GM23338 (cell line): ENCODE measurements around the gene TREM1. TPM values are rescaled to one million over a fixed set of nuclear protein-coding genes. Genes with fewer than 3 reads are reported as not detected.
A peak's percentile ranks its signal among the peaks of the same experiment; 100 is the strongest.

Experiments
- ATAC-seq: fragments of 200-7000 bp; cut with Tn5 transposase; 3 replicates; pipeline ENCODE4 v1.9.1; 2020
- DNase-seq: peaks from one replicate; pipeline ENCODE4 v3.0.0-alpha.2; 2015; ENCODE audit warnings: low spot score
- H2AFZ ChIP-seq: fragments of 200-600 bp; sonication (generic); 2 replicates; pipeline ENCODE4 v1.8.0; 2016; ENCODE audit warnings: antibody characterized with exemption, mild to moderate bottlenecking, moderate library complexity
- H3F3A ChIP-seq: fragments of 200-600 bp; sonication (generic); replicated peaks from 2 replicates; pipeline ENCODE4 v1.8.0; 2017; ENCODE audit warnings: antibody characterized with exemption, mixed run types, low read depth
- H3K27ac ChIP-seq: fragments of 200-600 bp; sonication (generic); 2 replicates; pipeline ENCODE4 v1.6.1; 2016; ENCODE audit warnings: low read depth
- H3K27me3 ChIP-seq: fragments of 200-600 bp; sonication (generic); 2 replicates; pipeline ENCODE4 v1.8.0; 2016; ENCODE audit warnings: mild to moderate bottlenecking, mixed run types, moderate library complexity; ENCODE audit not compliant: insufficient read depth
- H3K36me3 ChIP-seq: fragments of 200-600 bp; sonication (generic); 2 replicates; pipeline ENCODE4 v1.8.0; 2016; ENCODE audit warnings: mild to moderate bottlenecking; ENCODE audit not compliant: insufficient read depth
- H3K4me1 ChIP-seq: fragments of 200-600 bp; sonication (generic); 2 replicates; pipeline ENCODE4 v1.8.0; 2016; ENCODE audit warnings: mild to moderate bottlenecking, moderate library complexity; ENCODE audit not compliant: insufficient read depth
- H3K4me2 ChIP-seq: fragments of 200-600 bp; sonication (generic); 2 replicates; pipeline ENCODE4 v1.7.1; 2017; ENCODE audit warnings: mixed run types
- H3K4me3 ChIP-seq: fragments of 200-600 bp; sonication (generic); 2 replicates; pipeline ENCODE4 v1.6.1; 2016; ENCODE audit warnings: mixed run types
- H3K79me2 ChIP-seq: fragments of 200-600 bp; sonication (generic); replicated peaks from 2 replicates; pipeline ENCODE4 v1.8.0; 2017; ENCODE audit warnings: mild to moderate bottlenecking; ENCODE audit not compliant: insufficient read depth
- H3K9me2 ChIP-seq: fragments of 200-600 bp; sonication (generic); 2 replicates; pipeline ENCODE4 v1.8.0; 2017; ENCODE audit not compliant: insufficient read depth
- H4K20me1 ChIP-seq: fragments of 200-600 bp; sonication (generic); replicated peaks from 2 replicates; pipeline ENCODE4 v1.8.0; 2017; ENCODE audit warnings: mild to moderate bottlenecking; ENCODE audit not compliant: insufficient read depth
- H3K27ac Mint-ChIP-seq: 2 replicates; pipeline ENCODE4 v1.8.0; 2020; ENCODE audit warnings: inconsistent platforms, mild to moderate bottlenecking, moderate library complexity, mixed read lengths
- H3K27me3 Mint-ChIP-seq: 3 replicates; pipeline ENCODE4 v1.8.0; 2022; ENCODE audit warnings: low read depth, mild to moderate bottlenecking, moderate library complexity, mixed read lengths, inconsistent platforms; ENCODE audit not compliant: insufficient read depth, poor library complexity
- H3K36me3 Mint-ChIP-seq: 3 replicates; pipeline ENCODE4 v1.8.0; 2021; ENCODE audit warnings: low read depth, mild to moderate bottlenecking, inconsistent platforms, moderate library complexity, mixed read lengths
- H3K4me1 Mint-ChIP-seq: 3 replicates; pipeline ENCODE4 v1.8.0; 2020; ENCODE audit warnings: mild to moderate bottlenecking, inconsistent platforms, mixed read lengths
- H3K4me3 Mint-ChIP-seq: 3 replicates; pipeline ENCODE4 v1.8.0; 2021; ENCODE audit warnings: moderate library complexity, mild to moderate bottlenecking, inconsistent platforms, mixed read lengths
- H3K9me3 Mint-ChIP-seq: 3 replicates; pipeline ENCODE4 v1.8.0; 2020; ENCODE audit warnings: moderate library complexity, mild to moderate bottlenecking, inconsistent platforms, mixed read lengths
- CREB1 ChIP-seq: fragments of 250-450 bp; sonication (Bioruptor Pico); IDR thresholded peaks from 2 replicates; pipeline ENCODE4 v1.5.0; 2020; ENCODE audit warnings: low read depth, mild to moderate bottlenecking, moderate library complexity
- CTCF ChIP-seq, 2 experiments: fragments of 200-600 bp in 1 of 2; sonication (generic) in 1 of 2; conservative IDR thresholded peaks; 2 replicates each; pipeline versions ENCODE4 v1.5.1 to v1.6.1; 2016 to 2017; ENCODE audit warnings: antibody characterized with exemption in 2 of 2, low read depth in 2 of 2, mild to moderate bottlenecking in 2 of 2, moderate library complexity in 1 of 2
- ETS1 ChIP-seq: IDR thresholded peaks from 2 replicates; pipeline ENCODE4 v1.6.1; 2016; ENCODE audit warnings: antibody characterized with exemption
- EZH2 ChIP-seq: fragments of 200-600 bp; sonication (generic); IDR thresholded peaks from one replicate; pipeline ENCODE4 v1.8.0; 2017; ENCODE audit warnings: antibody characterized with exemption, mild to moderate bottlenecking, low read depth; ENCODE audit not compliant: unreplicated experiment
- EZH2phosphoT487 ChIP-seq: fragments of 200-600 bp; sonication (generic); IDR thresholded peaks from one replicate; pipeline ENCODE4 v1.8.1; 2018; ENCODE audit warnings: antibody characterized with exemption; ENCODE audit not compliant: unreplicated experiment
- NANOG ChIP-seq: IDR thresholded peaks from 2 replicates; pipeline ENCODE4 v1.6.1; 2016; ENCODE audit warnings: antibody characterized with exemption, borderline replicate concordance
- POLR2AphosphoS5 ChIP-seq: IDR thresholded peaks from 2 replicates; pipeline ENCODE4 v1.6.1; 2016; ENCODE audit warnings: antibody characterized with exemption, low read depth
- STAT1 ChIP-seq: IDR thresholded peaks from one replicate; pipeline ENCODE4 v1.6.1; 2016; ENCODE audit warnings: antibody characterized with exemption; ENCODE audit not compliant: unreplicated experiment
- ZNF114 ChIP-seq: fragments of 250-450 bp; sonication (Bioruptor Pico); IDR thresholded peaks from 2 replicates; pipeline ENCODE4 v1.5.0; 2020; ENCODE audit warnings: mild to moderate bottlenecking, moderate library complexity
- ZNF331 ChIP-seq: fragments of 250-450 bp; sonication (Bioruptor Pico); IDR thresholded peaks from 2 replicates; pipeline ENCODE4 v1.5.0; 2020; ENCODE audit warnings: low read depth, mild to moderate bottlenecking, moderate library complexity
- polyA plus RNA-seq: library from polyadenylated mRNA; unstranded; fragments of >200 nt; fragmentation: Nextera tagmentation; extraction: Ambion mirVana; gene quantifications from 2 replicates; pipeline ENCODE4 v1.2.1, GENCODE V29; 2016
- total RNA-seq: library from RNA; depleted of rRNA; stranded (reverse); fragments of >200 nt; shearing (Covaris generic); gene quantifications from 2 replicates; pipeline ENCODE4 v1.2.3, GENCODE V29; 2014

Gene TREM1
- total and polyA plus RNA-seq, 2 experiments from 2014 or later = not detected

- TF ChIP-seq ETS1 (no peak), EZH2 (no peak), ZNF114 (no peak), CTCF (conservative IDR thresholded peaks at IDR 0.05; ENCODE audit: low read depth in 2 of 2) (no peak), EZH2phosphoT487 (no peak), POLR2AphosphoS5 (no peak), ZNF331 (CRISPR knock-in tag) (no peak), STAT1 (no peak), NANOG (no peak), CREB1 (no peak)
Observed at GRCh38 chr6:41280381-41281057, 6.0 kb downstream of the TREM1 start (continued).

- H2AFZ ChIP-seq = peak overlapping the region; percentile 87; the same call in 1 of the 2 replicates
- peaks cover 8% of the 10 kb centered on the region; the same call in 2 of the 3 replicates for H3K4me1 Mint-ChIP-seq
Observed at GRCh38 chr6:41278699-41279405, 7.6 kb downstream of the TREM1 start.

More at GRCh38 chr6:41278699-41279405, 7.6 kb downstream of the TREM1 start:
- Histone ChIP-seq H3K4me2 (no peak overlapping the region), H3K79me2 (no peaks in the 10 kb centered on the region), H3K9me2 (peaks cover 19% of the 10 kb centered on the region), H3F3A (no peaks in the 10 kb centered on the region), H4K20me1 (no peaks in the 10 kb centered on the region), H3K27ac (no peak overlapping the region), H3K4me3 (no peak overlapping the region), H3K36me3 (no peaks in the 10 kb centered on the region), H3K4me1 (no peaks in the 10 kb centered on the region), H3K27me3 (no peaks in the 10 kb centered on the region)
- peaks cover 9% of the 10 kb centered on the region; the same call in 2 of the 3 replicates for H3K9me3 Mint-ChIP-seq
- H3K27me3 Mint-ChIP-seq = peaks cover 13% of the 10 kb centered on the region
- peak; percentile 99 for ATAC-seq
- no peaks in the 10 kb centered on the region; the same call in 2 of the 3 replicates for H3K36me3 Mint-ChIP-seq
- peak; percentile 93 for DNase-seq
- H3K27ac Mint-ChIP-seq = peak overlapping the region; percentile 10
- no peak for TF ChIP-seq ZNF331 (CRISPR knock-in tag)
- peak; percentile 51; the same call in 1 of the 2 replicates for TF ChIP-seq CREB1
- TF ChIP-seq CTCF (conservative IDR thresholded peaks at IDR 0.05; ENCODE audit: low read depth in 2 of 2) = peak; percentile 64 to 85
- H3K4me3 Mint-ChIP-seq = no peak overlapping the region
